Gastroesophageal sphincter (tissue), 4 donors: Measurements from ENCODE around the gene C9orf72. TPM values are rescaled to one million over a fixed set of nuclear protein-coding genes. Genes with fewer than 3 reads are reported as not detected.
"Not testable (repeated sequence)": the region's sequence is repeated elsewhere in the genome, so short reads cannot be mapped to it uniquely, and the experiment has no call there.

Experiments used
- ATAC-seq: fragments of 150-250 bp; one replicate; pipeline ENCODE4 v1.9.1; 2016; ENCODE audit warnings: mild to moderate bottlenecking, moderate library complexity
- H3K27ac ChIP-seq, 4 donors: fragments of 200-600 bp; sonication (generic) in 3 of 4; 1 replicate in 3 of 4; 2 replicates in 1 of 4; pipeline ENCODE4 v1.5.1; 2016 to 2019
- H3K27me3 ChIP-seq: fragments of 200-600 bp; sonication (generic); one replicate; pipeline ENCODE4 v1.5.1; 2019
- H3K36me3 ChIP-seq, 2 donors: fragments of 200-600 bp; sonication (generic); one replicate each; pipeline ENCODE4 v1.5.1; 2019; ENCODE audit warnings: control low read depth in 1 of 2
- H3K4me1 ChIP-seq, 3 donors: fragments of 200-600 bp; sonication (generic); 1 replicate in 2 of 3; 2 replicates in 1 of 3; pipeline ENCODE4 v1.5.1; 2016 to 2019; ENCODE audit warnings: control low read depth in 2 of 3
- H3K4me3 ChIP-seq, 2 donors: fragments of 200-600 bp; sonication (generic); one replicate each; pipeline ENCODE4 v1.5.1; 2019; ENCODE audit warnings: mild to moderate bottlenecking in 1 of 2, moderate library complexity in 1 of 2
- H3K9me3 ChIP-seq, 3 donors: fragments of 200-600 bp; sonication (generic); one replicate each; pipeline ENCODE4 v1.5.1; 2017 to 2019; ENCODE audit warnings: control low read depth in 2 of 3
- EP300 ChIP-seq: sonication (generic); formaldehyde crosslinking; IDR thresholded peaks from one replicate; pipeline ENCODE4 v1.6.1; 2017; ENCODE audit warnings: antibody characterized with exemption, mild to moderate bottlenecking
- POLR2A ChIP-seq, 2 donors: fragments of 450-650 bp; IDR thresholded peaks; one replicate each; pipeline ENCODE4 v1.6.1; 2017; ENCODE audit warnings: antibody characterized with exemption in 2 of 2, mild to moderate bottlenecking in 2 of 2, moderate library complexity in 1 of 2
- POLR2AphosphoS5 ChIP-seq: sonication (generic); formaldehyde crosslinking; IDR thresholded peaks from one replicate; pipeline ENCODE4 v1.6.1; 2017; ENCODE audit warnings: antibody characterized with exemption
- WGBS, 2 donors: methylation state at CpG; one replicate each; pipeline ENCODE4 v1.1.5; 2018; ENCODE audit warnings: low coverage in 1 of 2; 5-methylcytosine and 5-hydroxymethylcytosine counted together
- total RNA-seq, 4 donors: library from RNA; depleted of rRNA; stranded (reverse); fragments of >200 nt; gene quantifications; one replicate each; pipeline ENCODE4 v1.1.0, GENCODE V29; 2016
- TF ChIP-seq, protein P1 (sequence below), 4 experiments: fragments of 200-600 bp in 2 of 4; fragments of 450-650 bp in 2 of 4; sonication (generic) in 1 of 4; IDR thresholded peaks; one replicate each; pipeline ENCODE4 v1.5.1; 2017 to 2019; ENCODE audit warnings: antibody characterized with exemption in 4 of 4, mild to moderate bottlenecking in 2 of 4, moderate library complexity in 2 of 4

C9orf72 gene
- total RNA-seq, 4 donors from 2014 or later, result 8.9 to 28.3 (median 16.0) TPM

DNA sequence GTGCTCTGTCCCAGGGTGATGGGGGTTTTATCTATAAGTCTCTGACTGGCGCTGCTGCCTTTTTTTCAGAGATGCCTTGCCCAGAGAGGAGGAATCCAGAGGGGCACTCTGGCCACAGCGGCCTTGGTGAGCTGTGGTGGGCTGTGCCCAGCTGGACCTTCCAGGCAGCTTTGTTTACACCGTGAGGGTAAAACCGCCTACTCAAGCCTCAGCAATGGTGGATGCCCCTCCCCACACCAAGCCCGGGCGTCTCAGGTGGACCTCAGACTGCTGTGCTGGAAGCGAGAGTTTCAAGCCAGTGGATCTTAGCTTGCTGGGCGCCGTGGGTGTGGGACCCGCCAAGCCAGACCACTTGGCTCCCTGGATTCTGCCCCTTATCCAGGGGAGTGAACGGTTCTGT, 41.3 kb upstream of the C9orf72 start:
- Histone ChIP-seq H3K4me1 (no peaks in the 10 kb centered on the region), H3K4me3 (no peak overlapping the region), H3K9me3 (no peaks in the 10 kb centered on the region), H3K27ac (no peak overlapping the region), H3K27me3 (peaks cover 12% of the 10 kb centered on the region), H3K36me3 (no peaks in the 10 kb centered on the region)
- no peak for ATAC-seq
- TF ChIP-seq POLR2A (IDR thresholded peaks at IDR 0.05), result no peak
- no peak for TF ChIP-seq POLR2AphosphoS5
- no peak for TF ChIP-seq EP300
- TF ChIP-seq, protein P1, sequence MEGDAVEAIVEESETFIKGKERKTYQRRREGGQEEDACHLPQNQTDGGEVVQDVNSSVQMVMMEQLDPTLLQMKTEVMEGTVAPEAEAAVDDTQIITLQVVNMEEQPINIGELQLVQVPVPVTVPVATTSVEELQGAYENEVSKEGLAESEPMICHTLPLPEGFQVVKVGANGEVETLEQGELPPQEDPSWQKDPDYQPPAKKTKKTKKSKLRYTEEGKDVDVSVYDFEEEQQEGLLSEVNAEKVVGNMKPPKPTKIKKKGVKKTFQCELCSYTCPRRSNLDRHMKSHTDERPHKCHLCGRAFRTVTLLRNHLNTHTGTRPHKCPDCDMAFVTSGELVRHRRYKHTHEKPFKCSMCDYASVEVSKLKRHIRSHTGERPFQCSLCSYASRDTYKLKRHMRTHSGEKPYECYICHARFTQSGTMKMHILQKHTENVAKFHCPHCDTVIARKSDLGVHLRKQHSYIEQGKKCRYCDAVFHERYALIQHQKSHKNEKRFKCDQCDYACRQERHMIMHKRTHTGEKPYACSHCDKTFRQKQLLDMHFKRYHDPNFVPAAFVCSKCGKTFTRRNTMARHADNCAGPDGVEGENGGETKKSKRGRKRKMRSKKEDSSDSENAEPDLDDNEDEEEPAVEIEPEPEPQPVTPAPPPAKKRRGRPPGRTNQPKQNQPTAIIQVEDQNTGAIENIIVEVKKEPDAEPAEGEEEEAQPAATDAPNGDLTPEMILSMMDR (IDR thresholded peaks at IDR 0.05), result no peak
- WGBS, 2 donors, result no CpG with 5 or more reads among the region's 11 CpGs

GRCh38 chr9:27612036-27612435, 38.8 kb upstream of the C9orf72 start:
- 90 to 91% methylated on average over 4 of the region's 4 CpGs for WGBS, 2 donors

GRCh38 chr9:27610622-27611021, 37.3 kb upstream of the C9orf72 start:
- 96% methylated on average over 8 to 14 of the region's 19 CpGs for WGBS, 2 donors

More at GRCh38 chr9:27612036-27612435, 38.8 kb upstream of the C9orf72 start:
- not testable (repeated sequence) for H3K4me3 ChIP-seq, H3K9me3 ChIP-seq, H3K36me3 ChIP-seq, H3K27ac ChIP-seq, H3K4me1 ChIP-seq, ATAC-seq
- H3K27me3 ChIP-seq, result peaks cover 12% of the 10 kb centered on the region

DNA sequence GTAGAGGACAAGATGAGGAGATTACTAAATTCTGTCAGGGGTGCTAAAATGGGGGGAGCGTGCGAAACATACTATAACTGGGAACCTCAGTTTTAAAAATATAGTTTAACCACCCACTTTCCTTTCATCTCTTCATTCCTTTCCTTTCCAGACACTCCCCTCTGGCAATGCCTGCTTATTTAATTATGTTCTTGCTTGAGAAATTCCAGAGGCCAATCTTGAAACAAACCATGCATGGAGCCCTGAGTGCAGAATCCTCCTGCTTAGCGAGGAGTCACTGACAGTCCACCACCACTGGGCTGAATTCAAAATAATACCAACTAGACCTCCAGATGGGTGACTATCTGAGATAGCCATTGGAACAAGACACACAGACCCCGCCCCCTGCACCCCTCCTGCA, 29.7 kb upstream of the C9orf72 start:
- TF ChIP-seq, protein P1 (IDR thresholded peaks at IDR 0.05), result no peak
- TF ChIP-seq EP300, result no peak
- TF ChIP-seq POLR2AphosphoS5, result no peak
- no peaks in the 10 kb centered on the region for H3K27me3 ChIP-seq
- H3K4me1 ChIP-seq, result no peaks in the 10 kb centered on the region
- no peaks in the 10 kb centered on the region for H3K9me3 ChIP-seq
- no peak overlapping the region for H3K27ac ChIP-seq
- no peak for ATAC-seq
- H3K4me3 ChIP-seq, result no peak overlapping the region
- no peaks in the 10 kb centered on the region for H3K36me3 ChIP-seq
- WGBS, 2 donors, result 53 to 85% methylated on average over 3 to 4 of the region's 4 CpGs

More at GRCh38 chr9:27610622-27611021, 37.3 kb upstream of the C9orf72 start:
- Histone ChIP-seq H3K4me1 (no peaks in the 10 kb centered on the region), H3K27ac (no peak overlapping the region), H3K9me3 (no peaks in the 10 kb centered on the region), H3K36me3 (no peaks in the 10 kb centered on the region), H3K4me3 (no peak overlapping the region), H3K27me3 (peaks cover 12% of the 10 kb centered on the region)
- ATAC-seq, result no peak
- TF ChIP-seq, protein P1 (IDR thresholded peaks at IDR 0.05), result no peak
- TF ChIP-seq POLR2A (IDR thresholded peaks at IDR 0.05) (no peak), EP300 (no peak), POLR2AphosphoS5 (no peak)

GRCh38 chr9:27602142-27602861, 29.0 kb upstream of the C9orf72 start:
- Histone ChIP-seq H3K27ac (no peak overlapping the region), H3K36me3 (no peaks in the 10 kb centered on the region), H3K9me3 (no peaks in the 10 kb centered on the region), H3K27me3 (no peaks in the 10 kb centered on the region), H3K4me3 (no peak overlapping the region), H3K4me1 (no peaks in the 10 kb centered on the region)
- TF ChIP-seq EP300 (no peak), POLR2AphosphoS5 (no peak), POLR2A (IDR thresholded peaks at IDR 0.05) (no peak)
- TF ChIP-seq, protein P1 (IDR thresholded peaks at IDR 0.05), result no peak
- 60 to 87% methylated on average over 5 to 6 of the region's 6 CpGs for WGBS, 2 donors
- no peak for ATAC-seq
